Superior temporal gyrus (tissue), 1 donor: ENCODE measurements around the gene RAVER1.
"Not testable (repeated sequence)": the region's sequence is repeated elsewhere in the genome, so short reads cannot be mapped to it uniquely, and the experiment has no call there.

ENCODE experiments used
- DNase-seq: peaks from one replicate; pipeline ENCODE4 v3.0.0-alpha.2; 2016; ENCODE audit errors: extremely low spot score

The RAVER1 gene

GRCh38 chr19:10332965-10333757 lies at the start of gene RAVER1:
Gene RAVER1, minus strand, starts transcription at chr19:10333529. Its CDS starts 22 bp downstream, at chr19:10333507.
- peak; percentile 97 for DNase-seq

- not testable (repeated sequence) for DNase-seq
These were observed 49.8 kb upstream of the RAVER1 start for GRCh38 chr19:10383223-10383499.

GRCh38 chr19:10380313-10381102 lies 47.2 kb upstream of the RAVER1 start, which contains the start of gene TYK2:
Gene TYK2, minus strand, starts transcription at chr19:10380572. Its CDS starts 2,166 bp downstream, at chr19:10378406.
- peak; percentile 99 for DNase-seq

- DNase-seq: peak; percentile 10
These were observed 46.6 kb upstream of the RAVER1 start for GRCh38 chr19:10379880-10380312.

GRCh38 chr19:10378124-10378523 lies 44.8 kb upstream of the RAVER1 start:
- no peak for DNase-seq

- DNase-seq: not testable (repeated sequence)
These were observed 43.9 kb upstream of the RAVER1 start for GRCh38 chr19:10377140-10377640.

- no peak for DNase-seq
These were observed 41.6 kb upstream of the RAVER1 start for GRCh38 chr19:10374931-10375330.

- DNase-seq: no peak
These were observed 39.4 kb upstream of the RAVER1 start for GRCh38 chr19:10372690-10373089.

- no peak for DNase-seq
These were observed 34.9 kb upstream of the RAVER1 start for GRCh38 chr19:10368101-10368803.

GRCh38 chr19:10366950-10367512 lies 33.7 kb upstream of the RAVER1 start:
- not testable (repeated sequence) for DNase-seq

GRCh38 chr19:10365518-10365917 lies 32.2 kb upstream of the RAVER1 start:
- DNase-seq: no peak

- peak; percentile 24 for DNase-seq
These were observed 31.3 kb upstream of the RAVER1 start for GRCh38 chr19:10364644-10365043.

- no peak for DNase-seq
These were observed 30.5 kb upstream of the RAVER1 start for GRCh38 chr19:10363789-10364281.

- no peak for DNase-seq
These were observed 28.9 kb upstream of the RAVER1 start for GRCh38 chr19:10362259-10362658.

- no peak for DNase-seq
These were observed 28.3 kb upstream of the RAVER1 start for GRCh38 chr19:10361569-10362011.

GRCh38 chr19:10356431-10356830 lies 23.1 kb upstream of the RAVER1 start:
- no peak for DNase-seq

- DNase-seq: no peak
These were observed 20.6 kb upstream of the RAVER1 start for GRCh38 chr19:10353793-10354391.

- DNase-seq: no peak
These were observed 19.7 kb upstream of the RAVER1 start for GRCh38 chr19:10352764-10353671.

- peak; percentile 13 for DNase-seq
These were observed 13.2 kb upstream of the RAVER1 start for GRCh38 chr19:10346509-10346908.

GRCh38 chr19:10344780-10345179 lies 11.5 kb upstream of the RAVER1 start:
- DNase-seq: peak; percentile 42
